ENCODE data around the gene TCF7L2.
"Not testable (repeated sequence)": the region's sequence is repeated elsewhere in the genome, so short reads cannot be mapped to it uniquely, and the experiment has no call there.

The TCF7L2 gene

GRCh38 chr10:113066120-113066519 is 116.1 kb downstream of the TCF7L2 start:
- not testable (repeated sequence) for H3K9ac ChIP-seq (ENCODE audit: low read depth, low read length); H3K9me3 ChIP-seq (replicated peaks; ENCODE audit: low read length); H3K4me2 ChIP-seq (ENCODE audit: low read length); H3K4me1 ChIP-seq (ENCODE audit: control insufficient read depth, insufficient read depth, low read length); H3K36me3 ChIP-seq (ENCODE audit: insufficient read depth, low read length); H3K27me3 ChIP-seq (ENCODE audit: control insufficient read depth, insufficient read depth, low read length); H3K4me3 ChIP-seq (ENCODE audit: low read length)

DNA sequence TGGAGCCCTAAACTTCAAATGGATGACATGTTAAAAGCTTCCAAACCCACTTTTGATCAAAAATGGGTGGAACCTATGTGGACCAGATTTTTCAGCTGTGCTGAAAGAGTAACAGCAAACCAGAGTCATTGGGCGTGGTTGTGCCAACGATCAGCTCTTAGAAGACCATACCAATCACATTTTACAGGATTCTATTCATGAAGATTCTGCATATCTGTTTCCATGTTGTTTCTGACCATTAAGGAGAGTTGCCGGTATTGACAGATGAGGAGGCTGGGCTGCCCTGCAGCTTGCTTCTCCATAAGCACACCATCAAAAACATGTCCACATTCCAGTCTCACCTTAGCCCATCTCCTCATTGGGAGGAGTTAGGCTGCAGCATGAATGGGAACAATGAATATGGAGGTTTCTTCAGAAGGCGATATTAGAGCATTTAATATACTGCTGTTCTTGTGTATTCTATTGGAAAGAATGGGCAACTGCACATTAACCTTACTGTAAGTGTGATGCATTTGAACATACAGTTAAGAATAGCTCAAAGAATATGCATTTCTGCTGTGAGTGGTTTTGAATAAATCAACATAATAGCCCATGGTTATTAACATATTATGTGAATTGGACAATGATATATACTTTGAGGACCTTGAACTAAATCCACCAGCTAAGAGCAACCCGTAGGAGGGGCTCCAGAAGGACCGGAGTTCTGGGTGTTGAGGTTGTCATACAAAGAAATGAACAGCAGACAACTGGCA is 116.7 kb downstream of the TCF7L2 start:
- no peaks in the 10 kb centered on the region for H3K4me1 ChIP-seq (ENCODE audit: control insufficient read depth, insufficient read depth, low read length)
- H3K27me3 ChIP-seq (ENCODE audit: control insufficient read depth, insufficient read depth, low read length): no peaks in the 10 kb centered on the region
- H3K4me3 ChIP-seq (ENCODE audit: low read length): no peak overlapping the region
- no peak overlapping the region for H3K9ac ChIP-seq (ENCODE audit: low read depth, low read length)
- H3K9me3 ChIP-seq (replicated peaks; ENCODE audit: low read length): no peaks in the 10 kb centered on the region
- peaks cover 3% of the 10 kb centered on the region for H3K36me3 ChIP-seq (ENCODE audit: insufficient read depth, low read length)
- H3K4me2 ChIP-seq (ENCODE audit: low read length): no peak overlapping the region

DNA sequence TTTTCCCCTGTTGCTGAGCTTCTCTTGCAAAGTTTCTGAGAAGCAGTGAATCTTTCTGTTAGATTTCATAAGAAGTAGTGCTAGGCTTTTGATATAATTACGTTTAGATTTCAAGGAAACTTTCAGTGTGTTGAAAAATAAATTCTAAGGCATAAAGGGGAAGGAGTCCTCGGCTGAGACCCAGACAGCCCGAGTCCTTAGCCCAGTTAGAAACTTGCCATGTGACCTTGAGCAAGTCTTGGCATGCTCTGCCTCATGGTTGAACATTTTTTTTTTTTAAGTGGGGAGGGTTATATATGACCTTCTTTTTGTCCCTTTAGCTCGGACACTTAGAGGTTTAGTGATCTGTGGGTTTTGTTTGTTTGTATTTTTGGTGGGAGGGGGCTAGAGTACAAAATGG is 117.5 kb downstream of the TCF7L2 start:
- Histone ChIP-seq H3K4me3 (ENCODE audit: low read length) (no peak overlapping the region), H3K9me3 (replicated peaks; ENCODE audit: low read length) (no peaks in the 10 kb centered on the region), H3K4me1 (ENCODE audit: control insufficient read depth, insufficient read depth, low read length) (no peaks in the 10 kb centered on the region), H3K4me2 (ENCODE audit: low read length) (no peak overlapping the region), H3K36me3 (ENCODE audit: insufficient read depth, low read length) (no peaks in the 10 kb centered on the region), H3K27me3 (ENCODE audit: control insufficient read depth, insufficient read depth, low read length) (no peaks in the 10 kb centered on the region), H3K9ac (ENCODE audit: low read depth, low read length) (no peak overlapping the region)

DNA sequence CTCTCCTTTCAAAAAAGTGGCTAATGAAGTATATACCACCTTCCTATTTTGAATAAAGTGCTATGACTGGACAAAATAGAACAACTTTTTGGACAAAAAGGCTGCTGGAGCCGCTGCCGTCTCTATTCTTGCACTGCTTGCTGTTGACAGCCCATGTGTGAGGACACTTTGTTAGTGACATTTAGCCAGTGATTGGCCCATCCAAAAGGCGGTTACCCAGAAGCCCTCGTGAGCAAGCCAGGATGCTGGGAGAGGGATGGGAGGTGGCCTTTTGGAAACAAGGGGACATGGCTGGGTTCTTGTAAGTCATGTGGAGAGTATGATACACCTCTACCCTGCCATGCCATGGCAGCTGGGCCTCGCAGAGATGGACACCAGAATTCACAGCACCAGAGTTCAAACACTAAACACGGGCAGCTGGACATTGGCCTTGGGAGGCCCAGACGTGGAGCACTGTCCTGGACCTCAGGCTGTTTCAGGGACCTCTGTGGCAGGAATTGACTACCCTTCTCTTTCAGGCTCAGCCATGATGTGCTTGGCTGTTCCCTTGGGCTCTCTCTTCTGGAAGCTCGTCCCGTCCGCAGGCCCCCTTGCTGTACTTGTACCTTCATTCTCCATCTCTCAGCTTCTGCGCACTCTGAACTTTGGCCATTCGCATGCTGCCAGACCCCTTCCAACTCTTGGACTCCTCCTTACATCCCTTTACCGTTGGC is 118.3 kb downstream of the TCF7L2 start:
- no peak overlapping the region for H3K4me3 ChIP-seq (ENCODE audit: low read length)
- no peaks in the 10 kb centered on the region for H3K27me3 ChIP-seq (ENCODE audit: control insufficient read depth, insufficient read depth, low read length)
- H3K4me2 ChIP-seq (ENCODE audit: low read length): no peak overlapping the region
- no peak overlapping the region for H3K9ac ChIP-seq (ENCODE audit: low read depth, low read length)
- peaks cover 8% of the 10 kb centered on the region for H3K4me1 ChIP-seq (ENCODE audit: control insufficient read depth, insufficient read depth, low read length)
- H3K9me3 ChIP-seq (replicated peaks; ENCODE audit: low read length): no peaks in the 10 kb centered on the region
- H3K36me3 ChIP-seq (ENCODE audit: insufficient read depth, low read length): no peaks in the 10 kb centered on the region

DNA sequence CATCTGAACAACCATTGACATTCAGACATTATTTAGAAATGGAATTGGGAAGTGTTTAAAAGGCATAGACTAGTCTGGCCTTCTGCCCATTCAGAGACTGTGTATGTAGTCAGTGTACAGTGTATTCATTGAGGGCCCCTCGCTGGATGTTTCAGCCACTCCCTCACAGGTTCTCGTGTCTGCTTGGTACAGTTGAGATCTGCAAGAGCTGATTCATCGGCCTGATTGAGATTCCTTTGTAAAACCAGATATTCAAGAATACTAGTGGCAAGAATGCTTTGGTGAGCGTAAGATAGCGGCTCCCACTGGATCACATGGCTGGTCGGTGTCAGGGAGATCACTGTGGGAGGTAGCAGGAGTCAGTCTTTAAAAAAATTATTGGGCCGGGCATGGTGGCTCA is 119.5 kb downstream of the TCF7L2 start:
- Histone ChIP-seq H3K9ac (ENCODE audit: low read depth, low read length) (no peak overlapping the region), H3K36me3 (ENCODE audit: insufficient read depth, low read length) (no peaks in the 10 kb centered on the region), H3K4me3 (ENCODE audit: low read length) (no peak overlapping the region), H3K4me2 (ENCODE audit: low read length) (no peak overlapping the region), H3K4me1 (ENCODE audit: control insufficient read depth, insufficient read depth, low read length) (peaks cover 19% of the 10 kb centered on the region), H3K27me3 (ENCODE audit: control insufficient read depth, insufficient read depth, low read length) (no peaks in the 10 kb centered on the region), H3K9me3 (replicated peaks; ENCODE audit: low read length) (no peaks in the 10 kb centered on the region)

- H3K9me3 ChIP-seq (replicated peaks; ENCODE audit: low read length): no peaks in the 10 kb centered on the region
- H3K4me1 ChIP-seq (ENCODE audit: control insufficient read depth, insufficient read depth, low read length): peaks cover 20% of the 10 kb centered on the region
- no peak overlapping the region for H3K9ac ChIP-seq (ENCODE audit: low read depth, low read length)
- H3K4me3 ChIP-seq (ENCODE audit: low read length): no peak overlapping the region
- H3K27me3 ChIP-seq (ENCODE audit: control insufficient read depth, insufficient read depth, low read length): no peaks in the 10 kb centered on the region
- H3K36me3 ChIP-seq (ENCODE audit: insufficient read depth, low read length): no peaks in the 10 kb centered on the region
- H3K4me2 ChIP-seq (ENCODE audit: low read length): no peak overlapping the region
These were observed 121.4 kb downstream of the TCF7L2 start for GRCh38 chr10:113071446-113071845.

DNA sequence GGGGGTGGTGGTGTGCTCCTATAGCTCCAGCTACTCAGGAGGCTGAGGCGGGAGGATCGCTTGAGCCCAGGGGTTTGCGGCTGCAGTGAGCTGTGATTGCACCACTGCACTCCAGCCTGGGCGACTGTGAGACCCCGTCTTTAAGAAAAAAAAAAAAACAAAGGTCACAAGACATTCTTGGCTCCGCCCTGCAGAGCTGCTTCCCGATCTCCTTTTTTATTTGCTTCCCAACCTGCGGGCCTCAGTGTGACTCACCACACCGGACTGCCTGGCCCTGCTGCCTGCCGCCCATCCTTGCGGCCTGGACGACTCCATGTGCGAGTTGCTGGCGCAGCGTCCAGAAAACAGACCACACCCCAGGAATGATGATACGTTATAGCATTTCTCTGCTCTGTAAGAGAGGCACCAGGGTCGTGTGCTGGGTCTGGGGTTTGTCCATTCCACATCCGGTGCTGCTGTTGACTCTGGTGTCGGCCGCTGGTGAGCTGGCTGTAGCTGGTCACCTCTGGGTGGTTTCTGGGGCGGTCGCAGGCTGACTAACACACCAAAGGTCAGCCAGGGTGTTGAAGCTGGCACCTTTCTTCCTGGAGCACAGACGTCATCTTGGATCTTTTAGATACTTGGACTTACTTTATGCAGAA is 123.6 kb downstream of the TCF7L2 start:
- H3K36me3 ChIP-seq (ENCODE audit: insufficient read depth, low read length): no peaks in the 10 kb centered on the region
- no peaks in the 10 kb centered on the region for H3K9me3 ChIP-seq (replicated peaks; ENCODE audit: low read length)
- peak overlapping the region; percentile 54 for H3K9ac ChIP-seq (ENCODE audit: low read depth, low read length)
- no peak overlapping the region for H3K4me3 ChIP-seq (ENCODE audit: low read length)
- H3K27me3 ChIP-seq (ENCODE audit: control insufficient read depth, insufficient read depth, low read length): no peaks in the 10 kb centered on the region
- H3K4me2 ChIP-seq (ENCODE audit: low read length): peak overlapping the region; percentile 26
- peaks cover 20% of the 10 kb centered on the region for H3K4me1 ChIP-seq (ENCODE audit: control insufficient read depth, insufficient read depth, low read length)

DNA sequence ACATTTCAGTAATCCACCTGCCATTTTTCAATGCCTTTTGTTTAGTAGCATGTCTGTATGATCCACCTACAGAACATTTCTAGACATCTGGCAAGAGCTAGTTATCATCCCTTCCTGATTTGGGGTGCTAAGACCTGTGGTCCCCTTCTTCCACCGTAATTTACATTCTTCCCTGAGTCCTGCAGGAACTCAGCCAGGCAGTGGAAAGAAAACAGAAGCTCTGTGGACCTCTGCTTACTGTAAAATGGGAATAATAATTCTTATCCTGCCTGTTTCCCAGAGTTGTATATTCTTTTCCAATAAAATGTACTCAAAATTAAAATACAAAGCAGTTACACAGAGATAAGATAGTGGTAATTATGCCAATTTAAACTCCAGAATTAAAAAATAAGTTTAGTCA is 126.9 kb downstream of the TCF7L2 start:
- H3K27me3 ChIP-seq (ENCODE audit: control insufficient read depth, insufficient read depth, low read length): no peaks in the 10 kb centered on the region
- no peak overlapping the region for H3K9ac ChIP-seq (ENCODE audit: low read depth, low read length)
- no peak overlapping the region for H3K4me2 ChIP-seq (ENCODE audit: low read length)
- H3K4me1 ChIP-seq (ENCODE audit: control insufficient read depth, insufficient read depth, low read length): peaks cover 20% of the 10 kb centered on the region
- no peaks in the 10 kb centered on the region for H3K9me3 ChIP-seq (replicated peaks; ENCODE audit: low read length)
- no peaks in the 10 kb centered on the region for H3K36me3 ChIP-seq (ENCODE audit: insufficient read depth, low read length)
- H3K4me3 ChIP-seq (ENCODE audit: low read length): no peak overlapping the region

- peaks cover 12% of the 10 kb centered on the region for H3K4me1 ChIP-seq (ENCODE audit: control insufficient read depth, insufficient read depth, low read length)
- H3K4me2 ChIP-seq (ENCODE audit: low read length): no peak overlapping the region
- no peaks in the 10 kb centered on the region for H3K9me3 ChIP-seq (replicated peaks; ENCODE audit: low read length)
- no peaks in the 10 kb centered on the region for H3K36me3 ChIP-seq (ENCODE audit: insufficient read depth, low read length)
- H3K4me3 ChIP-seq (ENCODE audit: low read length): no peak overlapping the region
- no peaks in the 10 kb centered on the region for H3K27me3 ChIP-seq (ENCODE audit: control insufficient read depth, insufficient read depth, low read length)
- H3K9ac ChIP-seq (ENCODE audit: low read depth, low read length): no peak overlapping the region
These were observed 128.3 kb downstream of the TCF7L2 start for GRCh38 chr10:113078282-113078907.

GRCh38 chr10:113080061-113080924 is 130.2 kb downstream of the TCF7L2 start:
- no peaks in the 10 kb centered on the region for H3K36me3 ChIP-seq (ENCODE audit: insufficient read depth, low read length)
- H3K27me3 ChIP-seq (ENCODE audit: control insufficient read depth, insufficient read depth, low read length): no peaks in the 10 kb centered on the region
- no peak overlapping the region for H3K9ac ChIP-seq (ENCODE audit: low read depth, low read length)
- no peaks in the 10 kb centered on the region for H3K9me3 ChIP-seq (replicated peaks; ENCODE audit: low read length)
- H3K4me1 ChIP-seq (ENCODE audit: control insufficient read depth, insufficient read depth, low read length): peaks cover 6% of the 10 kb centered on the region
- H3K4me2 ChIP-seq (ENCODE audit: low read length): no peak overlapping the region
- no peak overlapping the region for H3K4me3 ChIP-seq (ENCODE audit: low read length)

DNA sequence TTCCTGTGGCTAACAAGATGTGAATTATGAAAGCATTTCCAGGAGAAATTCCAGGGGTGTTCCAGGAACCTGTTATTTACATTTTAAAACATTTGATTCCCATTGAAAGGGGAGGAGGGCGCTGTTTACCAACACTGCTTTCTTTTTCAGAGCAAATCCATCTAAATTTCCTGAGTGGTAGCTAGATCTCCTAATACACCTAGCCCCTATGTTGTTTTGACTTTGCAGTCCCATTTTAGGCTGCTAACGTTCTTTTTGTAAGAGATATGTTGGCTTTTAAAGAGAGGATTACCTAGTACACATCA is 130.8 kb downstream of the TCF7L2 start:
- no peak overlapping the region for H3K4me3 ChIP-seq (ENCODE audit: low read length)
- no peak overlapping the region for H3K4me2 ChIP-seq (ENCODE audit: low read length)
- H3K9me3 ChIP-seq (replicated peaks; ENCODE audit: low read length): no peaks in the 10 kb centered on the region
- no peaks in the 10 kb centered on the region for H3K27me3 ChIP-seq (ENCODE audit: control insufficient read depth, insufficient read depth, low read length)
- no peaks in the 10 kb centered on the region for H3K36me3 ChIP-seq (ENCODE audit: insufficient read depth, low read length)
- H3K9ac ChIP-seq (ENCODE audit: low read depth, low read length): no peak overlapping the region
- H3K4me1 ChIP-seq (ENCODE audit: control insufficient read depth, insufficient read depth, low read length): peaks cover 6% of the 10 kb centered on the region

Measured in skeletal muscle satellite cell (primary cell).